ENCODE data around the gene SVIL. TPM values are rescaled to one million over a fixed set of nuclear protein-coding genes. Genes with fewer than 3 reads are reported as not detected.
A peak's percentile ranks its signal among the peaks of the same experiment; 100 is the strongest.
"Not testable (repeated sequence)": the region's sequence is repeated elsewhere in the genome, so short reads cannot be mapped to it uniquely, and the experiment has no call there.

SVIL gene
- total and polyA plus RNA-seq, 2 of the 13 experiments (the other 11 are each of a cell fraction or from before 2014, with no cell fraction given) = 3.9 to 12.1 TPM

DNA sequence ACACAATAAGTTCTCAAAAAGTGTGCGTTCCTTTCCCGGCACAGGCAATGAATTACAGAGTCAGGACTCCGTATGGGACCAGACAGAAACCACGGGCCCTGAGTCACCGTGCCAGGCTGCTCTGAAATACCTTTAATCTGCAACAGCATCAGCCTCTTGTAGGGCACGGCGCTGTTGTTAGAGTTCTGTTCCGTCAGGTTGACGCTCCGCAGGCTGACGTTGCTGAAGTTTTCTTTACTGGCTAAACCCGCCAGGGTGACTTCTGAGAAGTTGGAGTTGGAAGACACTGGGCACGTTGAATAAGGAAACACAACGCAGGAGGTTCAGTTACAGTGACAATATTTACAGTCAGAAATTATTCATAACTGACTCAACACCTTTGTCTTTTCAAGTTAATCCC lies 146.3 kb downstream of the SVIL start:
- H2AFZ ChIP-seq (ENCODE audit: low read length); CTCF ChIA-PET (ENCODE audit: low intra/inter-chr PET ratio, low total read pairs); ATAC-seq; H3K36me3 ChIP-seq (replicated peaks in 1 of 2; ENCODE audit: control insufficient read depth in 1 of 2, insufficient read depth in 2 of 2, low read length in 2 of 2); H3K79me2 ChIP-seq (ENCODE audit: insufficient read depth, low read length); H4K20me1 ChIP-seq (ENCODE audit: insufficient read depth, low read length); H3K4me1 ChIP-seq (ENCODE audit: insufficient read depth, low read length); POLR2A ChIA-PET; H3K9ac ChIP-seq (ENCODE audit: insufficient read depth, low read depth, low read length); H3K9me3 ChIP-seq (ENCODE audit: low read length); intact Hi-C loops (cut with micrococcal nuclease; ENCODE audit: unreplicated experiment); in situ Hi-C loops (cut with HindIII; ENCODE audit: extremely low pct_ligation_motif_present, low pct_unique_long_range_greater_than_20kb); DNase-seq (ENCODE audit: low spot score); H3K4me2 ChIP-seq (ENCODE audit: low read depth, low read length); H3K27ac ChIP-seq (ENCODE audit: extremely low read length, insufficient read depth, low read length); H3K4me3 ChIP-seq (replicated peaks in 1 of 3; ENCODE audit: insufficient read depth in 1 of 3, low read depth in 2 of 3, low read length in 3 of 3); BruUV-seq (replicated peaks); FAIRE-seq; H3K27me3 ChIP-seq (ENCODE audit: control insufficient read depth in 1 of 2, insufficient read depth in 2 of 2, low read length in 2 of 2): not testable (repeated sequence)
- 99% methylated on average over 14 of the region's 14 CpGs for WGBS (ENCODE audit: low lambda C conversion rate)

DNA sequence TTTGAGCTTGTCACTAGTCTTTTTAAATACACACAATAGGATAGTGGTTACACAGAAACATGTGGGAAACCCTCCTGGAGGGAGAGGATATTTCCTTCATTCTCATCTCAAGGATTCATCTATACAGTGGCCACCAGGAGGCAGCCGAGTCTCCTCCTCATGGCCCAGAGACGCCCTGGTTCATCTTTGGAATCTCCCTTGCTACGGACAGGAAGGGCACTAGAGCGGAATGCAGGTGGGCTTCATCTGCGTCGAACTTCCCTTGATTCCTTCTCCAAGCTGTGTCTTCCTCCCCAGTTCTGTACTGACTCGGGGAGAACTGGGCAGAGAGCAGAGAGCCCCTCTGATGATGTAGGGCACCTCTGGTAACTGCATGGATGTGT lies 146.9 kb downstream of the SVIL start:
- H3K36me3 ChIP-seq (replicated peaks in 1 of 2; ENCODE audit: control insufficient read depth in 1 of 2, insufficient read depth in 2 of 2, low read length in 2 of 2); H3K9ac ChIP-seq (ENCODE audit: insufficient read depth, low read depth, low read length); H3K27me3 ChIP-seq (ENCODE audit: control insufficient read depth in 1 of 2, insufficient read depth in 2 of 2, low read length in 2 of 2); POLR2A ChIA-PET; H3K9me3 ChIP-seq (ENCODE audit: low read length); DNase-seq (ENCODE audit: low spot score); BruUV-seq (replicated peaks); in situ Hi-C loops (cut with HindIII; ENCODE audit: extremely low pct_ligation_motif_present, low pct_unique_long_range_greater_than_20kb); H3K79me2 ChIP-seq (ENCODE audit: insufficient read depth, low read length); H3K4me1 ChIP-seq (ENCODE audit: insufficient read depth, low read length); CTCF ChIA-PET (ENCODE audit: low intra/inter-chr PET ratio, low total read pairs); H3K4me3 ChIP-seq (replicated peaks in 1 of 3; ENCODE audit: insufficient read depth in 1 of 3, low read depth in 2 of 3, low read length in 3 of 3); H3K4me2 ChIP-seq (ENCODE audit: low read depth, low read length); H4K20me1 ChIP-seq (ENCODE audit: insufficient read depth, low read length); H3K27ac ChIP-seq (ENCODE audit: extremely low read length, insufficient read depth, low read length); intact Hi-C loops (cut with micrococcal nuclease; ENCODE audit: unreplicated experiment); H2AFZ ChIP-seq (ENCODE audit: low read length): not testable (repeated sequence)
- FAIRE-seq = peak; percentile 81
- ATAC-seq = peak; percentile 75
- TF ChIP-seq, protein P1, sequence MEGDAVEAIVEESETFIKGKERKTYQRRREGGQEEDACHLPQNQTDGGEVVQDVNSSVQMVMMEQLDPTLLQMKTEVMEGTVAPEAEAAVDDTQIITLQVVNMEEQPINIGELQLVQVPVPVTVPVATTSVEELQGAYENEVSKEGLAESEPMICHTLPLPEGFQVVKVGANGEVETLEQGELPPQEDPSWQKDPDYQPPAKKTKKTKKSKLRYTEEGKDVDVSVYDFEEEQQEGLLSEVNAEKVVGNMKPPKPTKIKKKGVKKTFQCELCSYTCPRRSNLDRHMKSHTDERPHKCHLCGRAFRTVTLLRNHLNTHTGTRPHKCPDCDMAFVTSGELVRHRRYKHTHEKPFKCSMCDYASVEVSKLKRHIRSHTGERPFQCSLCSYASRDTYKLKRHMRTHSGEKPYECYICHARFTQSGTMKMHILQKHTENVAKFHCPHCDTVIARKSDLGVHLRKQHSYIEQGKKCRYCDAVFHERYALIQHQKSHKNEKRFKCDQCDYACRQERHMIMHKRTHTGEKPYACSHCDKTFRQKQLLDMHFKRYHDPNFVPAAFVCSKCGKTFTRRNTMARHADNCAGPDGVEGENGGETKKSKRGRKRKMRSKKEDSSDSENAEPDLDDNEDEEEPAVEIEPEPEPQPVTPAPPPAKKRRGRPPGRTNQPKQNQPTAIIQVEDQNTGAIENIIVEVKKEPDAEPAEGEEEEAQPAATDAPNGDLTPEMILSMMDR (CRISPR knock-in tag; IDR thresholded peaks at IDR 0.05) = peak; percentile 32
- 91% methylated on average over 6 of the region's 7 CpGs for WGBS (ENCODE audit: low lambda C conversion rate)

DNA sequence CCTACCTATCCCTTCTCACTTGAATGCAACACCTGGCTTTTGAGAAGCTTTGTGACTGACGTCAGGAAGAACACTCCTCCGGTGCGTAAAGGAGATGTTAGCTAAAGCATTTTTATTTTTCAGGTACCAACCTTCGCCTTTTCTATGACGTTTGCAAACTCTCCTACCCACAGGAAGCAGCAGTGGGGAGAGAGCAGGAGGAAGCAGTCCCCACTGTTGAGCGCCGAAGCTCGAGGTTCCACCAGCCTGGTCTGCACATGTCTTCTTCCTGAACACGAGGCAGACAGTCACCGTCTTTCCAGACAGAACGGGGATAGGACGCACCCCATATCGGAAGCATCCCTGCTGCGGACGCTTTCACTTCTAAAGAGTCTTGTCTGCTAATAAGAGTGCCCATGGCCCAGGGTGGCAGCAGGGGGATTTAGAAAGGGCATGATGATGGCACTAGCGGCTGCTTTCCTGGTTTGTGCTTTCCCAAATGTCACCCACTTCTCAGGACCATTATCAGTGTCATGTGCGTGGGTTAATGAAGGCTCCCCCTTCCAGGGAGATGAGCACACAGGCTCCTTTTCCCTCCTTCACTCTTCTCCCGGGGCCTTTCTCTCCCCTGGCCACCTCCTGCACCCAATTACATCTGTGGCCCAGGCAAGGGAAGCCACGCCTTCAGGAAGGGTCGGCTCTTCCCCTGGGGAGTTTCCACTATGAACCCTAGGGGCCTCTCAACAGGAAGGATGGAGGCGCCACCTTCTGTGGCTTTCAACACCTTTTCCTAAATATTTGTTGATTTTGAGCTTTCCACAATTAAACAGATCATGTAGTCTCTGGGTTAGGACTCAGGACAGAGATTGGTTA lies 147.5 kb downstream of the SVIL start:
- CTCF ChIA-PET (ENCODE audit: low intra/inter-chr PET ratio, low total read pairs); DNase-seq (ENCODE audit: low spot score): not testable (repeated sequence)
- WGBS (ENCODE audit: low lambda C conversion rate) = 89% methylated on average over 21 of the region's 21 CpGs

More for the DNA sequence above, 147.5 kb downstream of the SVIL start:
- H4K20me1 ChIP-seq (ENCODE audit: insufficient read depth, low read length); H3K4me3 ChIP-seq (replicated peaks in 1 of 3; ENCODE audit: insufficient read depth in 1 of 3, low read depth in 2 of 3, low read length in 3 of 3); H3K9me3 ChIP-seq (ENCODE audit: low read length); H2AFZ ChIP-seq (ENCODE audit: low read length); FAIRE-seq; H3K9ac ChIP-seq (ENCODE audit: insufficient read depth, low read depth, low read length); in situ Hi-C loops (cut with HindIII; ENCODE audit: extremely low pct_ligation_motif_present, low pct_unique_long_range_greater_than_20kb); ATAC-seq; H3K4me1 ChIP-seq (ENCODE audit: insufficient read depth, low read length); H3K27ac ChIP-seq (ENCODE audit: extremely low read length, insufficient read depth, low read length); POLR2A ChIA-PET; H3K4me2 ChIP-seq (ENCODE audit: low read depth, low read length); H3K79me2 ChIP-seq (ENCODE audit: insufficient read depth, low read length); H3K36me3 ChIP-seq (replicated peaks in 1 of 2; ENCODE audit: control insufficient read depth in 1 of 2, insufficient read depth in 2 of 2, low read length in 2 of 2); intact Hi-C loops (cut with micrococcal nuclease; ENCODE audit: unreplicated experiment); H3K27me3 ChIP-seq (ENCODE audit: control insufficient read depth in 1 of 2, insufficient read depth in 2 of 2, low read length in 2 of 2); BruUV-seq (replicated peaks): not testable (repeated sequence)
